GDM1 (cell line): Measurements from ENCODE around the gene SPEF2.

Experiments used
- DNase-seq: peaks from one replicate; lab custom pipeline; 2025; lab: John Stamatoyannopoulos, UW

SPEF2 gene

GRCh38 chr5:35785601-35786085 lies 168.0 kb downstream of the SPEF2 start:
- no peak for DNase-seq

- DNase-seq, result no peak
Measured at GRCh38 chr5:35788724-35789123, 171.1 kb downstream of the SPEF2 start.

- DNase-seq, result no peak
Measured at GRCh38 chr5:35789732-35790456, 172.2 kb downstream of the SPEF2 start.

GRCh38 chr5:35790457-35790822 lies 172.8 kb downstream of the SPEF2 start:
- DNase-seq, result no peak

- no peak for DNase-seq
Measured at GRCh38 chr5:35794328-35794619, 176.6 kb downstream of the SPEF2 start.

- no peak for DNase-seq
Measured at GRCh38 chr5:35794684-35795375, 177.2 kb downstream of the SPEF2 start.

GRCh38 chr5:35799181-35799580 lies 181.5 kb downstream of the SPEF2 start:
- DNase-seq, result no peak

- DNase-seq, result no peak
Measured at GRCh38 chr5:35799753-35800152, 182.1 kb downstream of the SPEF2 start.

- peak; percentile 10 for DNase-seq
Measured at GRCh38 chr5:35803191-35803651, 185.6 kb downstream of the SPEF2 start.

GRCh38 chr5:35804201-35804653 lies 186.6 kb downstream of the SPEF2 start:
- no peak for DNase-seq

GRCh38 chr5:35804841-35805240 lies 187.2 kb downstream of the SPEF2 start:
- no peak for DNase-seq

GRCh38 chr5:35810601-35811000 lies 192.9 kb downstream of the SPEF2 start:
- DNase-seq, result no peak

GRCh38 chr5:35811108-35811741 lies 193.6 kb downstream of the SPEF2 start:
- DNase-seq, result no peak

GRCh38 chr5:35813521-35813920 lies 195.9 kb downstream of the SPEF2 start:
- DNase-seq, result no peak

- no peak for DNase-seq
Measured at GRCh38 chr5:35815089-35815936, 197.7 kb downstream of the SPEF2 start.

- DNase-seq, result no peak
Measured at GRCh38 chr5:35816881-35817521, 199.3 kb downstream of the SPEF2 start.

- DNase-seq, result no peak
Measured at GRCh38 chr5:35819026-35819425, 201.4 kb downstream of the SPEF2 start.

- DNase-seq, result no peak
Measured at GRCh38 chr5:35819668-35820067, 202.0 kb downstream of the SPEF2 start.

- peak; percentile 59 for DNase-seq
Measured at GRCh38 chr5:35820735-35821134, 203.1 kb downstream of the SPEF2 start.

- no peak for DNase-seq
Measured at GRCh38 chr5:35821513-35821912, 203.8 kb downstream of the SPEF2 start.

- no peak for DNase-seq
Measured at GRCh38 chr5:35822511-35822910, 204.8 kb downstream of the SPEF2 start.
